Measurements from ENCODE around the gene CCDC178.

CCDC178 gene

GRCh38 chr18:33282142-33282541, 158.4 kb downstream of the CCDC178 start:
- no peak overlapping the region for H3K4me3 ChIP-seq (ENCODE audit: low read depth, low read length)
- TF ChIP-seq, protein P1, sequence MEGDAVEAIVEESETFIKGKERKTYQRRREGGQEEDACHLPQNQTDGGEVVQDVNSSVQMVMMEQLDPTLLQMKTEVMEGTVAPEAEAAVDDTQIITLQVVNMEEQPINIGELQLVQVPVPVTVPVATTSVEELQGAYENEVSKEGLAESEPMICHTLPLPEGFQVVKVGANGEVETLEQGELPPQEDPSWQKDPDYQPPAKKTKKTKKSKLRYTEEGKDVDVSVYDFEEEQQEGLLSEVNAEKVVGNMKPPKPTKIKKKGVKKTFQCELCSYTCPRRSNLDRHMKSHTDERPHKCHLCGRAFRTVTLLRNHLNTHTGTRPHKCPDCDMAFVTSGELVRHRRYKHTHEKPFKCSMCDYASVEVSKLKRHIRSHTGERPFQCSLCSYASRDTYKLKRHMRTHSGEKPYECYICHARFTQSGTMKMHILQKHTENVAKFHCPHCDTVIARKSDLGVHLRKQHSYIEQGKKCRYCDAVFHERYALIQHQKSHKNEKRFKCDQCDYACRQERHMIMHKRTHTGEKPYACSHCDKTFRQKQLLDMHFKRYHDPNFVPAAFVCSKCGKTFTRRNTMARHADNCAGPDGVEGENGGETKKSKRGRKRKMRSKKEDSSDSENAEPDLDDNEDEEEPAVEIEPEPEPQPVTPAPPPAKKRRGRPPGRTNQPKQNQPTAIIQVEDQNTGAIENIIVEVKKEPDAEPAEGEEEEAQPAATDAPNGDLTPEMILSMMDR (IDR thresholded peaks at IDR 0.05; ENCODE audit: low read depth, low read length): no peak

DNA sequence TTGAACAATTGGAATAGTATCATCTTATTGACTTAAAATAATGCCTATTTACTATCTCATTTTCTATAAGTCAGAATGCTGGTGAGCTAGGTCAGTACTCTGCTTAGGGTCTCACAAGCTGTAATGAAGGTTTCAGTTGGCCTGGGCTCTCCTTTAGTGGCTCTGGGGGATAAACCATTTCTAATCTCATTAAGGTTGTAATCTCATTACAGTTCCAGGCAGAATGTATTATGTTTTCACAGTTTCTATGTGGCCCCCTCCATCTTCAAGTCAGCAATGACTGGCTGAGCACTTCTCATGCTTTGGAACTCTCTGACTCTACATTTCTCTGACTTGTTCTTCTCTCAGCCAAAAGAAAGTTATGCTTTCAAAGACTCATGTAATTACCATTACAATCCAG, 163.1 kb downstream of the CCDC178 start:
- TF ChIP-seq, protein P1 (IDR thresholded peaks at IDR 0.05; ENCODE audit: low read depth, low read length): no peak
- no peak overlapping the region for H3K4me3 ChIP-seq (ENCODE audit: low read depth, low read length)

DNA sequence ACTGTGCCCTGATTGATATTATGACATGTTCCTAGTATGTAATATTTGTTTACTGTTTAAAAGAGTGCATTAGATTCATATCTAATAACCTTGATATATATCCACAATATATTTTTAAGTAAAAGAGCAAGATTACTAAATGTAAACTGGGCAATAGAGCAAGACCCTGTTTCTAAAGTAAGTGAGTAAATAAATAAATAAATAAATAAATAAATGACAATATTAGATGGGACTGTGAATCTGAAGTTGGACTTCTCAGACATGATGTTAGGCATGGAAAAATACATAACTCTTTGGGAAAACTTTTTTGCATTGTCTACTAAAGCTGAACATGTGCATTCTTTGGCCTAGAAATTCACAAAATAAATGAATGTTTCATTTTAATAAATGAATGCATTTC, 164.7 kb downstream of the CCDC178 start:
- H3K4me3 ChIP-seq (ENCODE audit: low read depth, low read length): no peak overlapping the region
- TF ChIP-seq, protein P1 (IDR thresholded peaks at IDR 0.05; ENCODE audit: low read depth, low read length): no peak

- no peak overlapping the region for H3K4me3 ChIP-seq (ENCODE audit: low read depth, low read length)
- TF ChIP-seq, protein P1 (IDR thresholded peaks at IDR 0.05; ENCODE audit: low read depth, low read length): no peak
Observed at GRCh38 chr18:33270297-33270696, 170.2 kb downstream of the CCDC178 start.

DNA sequence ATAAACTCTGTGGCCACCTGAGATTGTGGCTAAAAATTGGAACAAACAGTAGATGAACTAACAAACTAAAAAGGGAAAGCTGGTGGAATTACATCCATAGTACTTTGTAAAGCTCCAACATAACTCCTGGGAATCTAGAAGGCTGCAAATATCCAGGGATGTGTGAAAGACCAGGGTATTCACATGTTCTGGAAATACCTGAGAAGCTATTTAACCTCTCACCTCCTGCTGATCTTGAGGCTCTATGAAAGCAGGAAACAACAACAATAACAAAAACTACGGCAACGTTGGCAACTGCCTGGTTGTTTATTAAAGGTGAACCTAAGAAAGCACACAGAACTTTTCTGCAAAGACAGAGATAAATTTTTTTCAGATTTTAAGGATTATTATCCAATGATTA, 171.3 kb downstream of the CCDC178 start:
- TF ChIP-seq, protein P1 (IDR thresholded peaks at IDR 0.05; ENCODE audit: low read depth, low read length): no peak
- H3K4me3 ChIP-seq (ENCODE audit: low read depth, low read length): no peak overlapping the region

GRCh38 chr18:33264566-33264965, 176.0 kb downstream of the CCDC178 start:
- TF ChIP-seq, protein P1 (IDR thresholded peaks at IDR 0.05; ENCODE audit: low read depth, low read length): no peak
- no peak overlapping the region for H3K4me3 ChIP-seq (ENCODE audit: low read depth, low read length)

DNA sequence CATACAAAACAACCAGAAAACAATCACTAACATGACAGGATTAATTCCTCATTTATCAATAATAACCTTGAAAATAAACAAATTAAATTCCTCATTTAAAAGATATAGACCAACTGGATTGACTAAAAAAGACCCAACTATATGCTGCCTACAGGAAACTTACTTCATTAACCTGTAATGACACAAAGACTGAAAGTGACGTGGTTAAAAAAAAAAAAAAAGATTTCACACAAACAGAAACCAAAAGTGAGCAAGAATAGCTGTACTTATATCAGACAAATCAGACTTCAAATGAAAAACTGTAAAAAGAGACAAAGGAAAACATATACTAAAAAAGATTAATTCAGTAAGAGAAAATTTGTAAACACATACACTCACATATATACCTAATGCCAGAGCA, 201.2 kb downstream of the CCDC178 start:
- H3K4me3 ChIP-seq (ENCODE audit: low read depth, low read length): no peak overlapping the region
- TF ChIP-seq, protein P1 (IDR thresholded peaks at IDR 0.05; ENCODE audit: low read depth, low read length): no peak

Measured in WI38 (cell line).